K562 (cell line): ENCODE results near the gene ANKS1A. TPM values are rescaled to one million over a fixed set of nuclear protein-coding genes. Genes with fewer than 3 reads are reported as not detected.

Source experiments
- ATAC-seq: fragments of 200-7000 bp; cut with Tn5 transposase; 3 replicates; pipeline ENCODE4 v1.9.1; 2020; ENCODE audit warnings: moderate library complexity
- BruUV-seq: library from RNA; stranded (reverse); fragments of 400-500 nt; replicated peaks from 2 replicates; lab custom pipeline; 2021; lab: Mats Ljungman, UMichigan
- CTCF ChIA-PET: fragments of 300-600 bp; formaldehyde crosslinking; extraction: SDS; loops from one replicate; lab custom pipeline; 2021; ENCODE audit warnings: low intra/inter-chr PET ratio; lab: Yijun Ruan, JAX
- POLR2A ChIA-PET: fragments of 300-600, 350-650 bp; sonication (Branson Sonifier 250); formaldehyde crosslinking; extraction: SDS; loops from one replicate; lab custom pipeline; 2021; ENCODE audit warnings: antibody characterized with exemption, inconsistent platforms; lab: Yijun Ruan, JAX
- DNase-seq, 4 experiments: peaks; one replicate each; pipeline versions ENCODE4 v3.0.0 to v3.0.0-alpha.2; 2011 to 2018; ENCODE audit warnings: low spot score in 3 of 4, mixed read lengths in 3 of 4; ENCODE audit errors: extremely low read depth in 1 of 4
- FAIRE-seq: peaks from 2 replicates; lab custom pipeline; 2011; peaks lifted over from hg19 to GRCh38; lab: Jason Lieb, UNC
- H2AFZ ChIP-seq: 2 replicates; pipeline ENCODE4 v1.6.0; 2011; ENCODE audit warnings: low read depth, low read length, control low read depth, inconsistent platforms
- H3K27ac ChIP-seq: fragments of 200-600 bp; 3 replicates; pipeline ENCODE4 v1.8.0; 2011; ENCODE audit warnings: low read depth, mild to moderate bottlenecking, control low read depth, inconsistent platforms, low read length, moderate library complexity, mixed read lengths; ENCODE audit errors: extremely low read depth
- H3K27me3 ChIP-seq, 2 experiments: fragments of 300-600 bp in 1 of 2; 2 replicates in 1 of 2; 3 replicates in 1 of 2; pipeline versions ENCODE4 v1.6.0 to v1.8.0; 2011; ENCODE audit warnings: inconsistent platforms in 2 of 2, low read length in 2 of 2, mild to moderate bottlenecking in 1 of 2, mixed read lengths in 1 of 2, moderate library complexity in 1 of 2; ENCODE audit not compliant: control insufficient read depth in 2 of 2, insufficient read depth in 2 of 2
- H3K36me3 ChIP-seq: fragments of 300-600 bp; 3 replicates; pipeline ENCODE4 v1.8.0; 2011; ENCODE audit warnings: mild to moderate bottlenecking, low read length, inconsistent platforms; ENCODE audit not compliant: control insufficient read depth, insufficient read depth
- H3K4me1 ChIP-seq, 2 experiments: fragments of 200-600 bp in 1 of 2; replicated peaks in 1 of 2; 2 replicates in 1 of 2; 3 replicates in 1 of 2; pipeline versions ENCODE4 v1.5.1 to v1.8.0; 2011; ENCODE audit warnings: inconsistent platforms in 2 of 2, low read length in 2 of 2, mild to moderate bottlenecking in 1 of 2, mixed read lengths in 1 of 2, moderate library complexity in 1 of 2; ENCODE audit not compliant: control insufficient read depth in 2 of 2, insufficient read depth in 2 of 2
- H3K4me2 ChIP-seq: 2 replicates; pipeline ENCODE4 v1.6.1; 2011; ENCODE audit warnings: low read length, control low read depth, inconsistent platforms, mixed read lengths; ENCODE audit not compliant: insufficient read depth
- H3K4me3 ChIP-seq: fragments of 200-600 bp; sonication (generic), shearing (Covaris generic); 2 replicates; pipeline ENCODE4 v1.5.1; 2016; ENCODE audit warnings: control low read depth, inconsistent platforms
- H3K79me2 ChIP-seq: fragments of 200-600 bp; 3 replicates; pipeline ENCODE4 v1.8.0; 2011; ENCODE audit warnings: low read length, inconsistent platforms; ENCODE audit not compliant: control insufficient read depth, insufficient read depth
- H3K9ac ChIP-seq, 2 experiments: 2 replicates each; pipeline versions ENCODE4 v1.6.0 to v1.6.1; 2011; ENCODE audit warnings: low read depth in 2 of 2, low read length in 2 of 2, control low read depth in 1 of 2, inconsistent platforms in 1 of 2, mild to moderate bottlenecking in 1 of 2, mixed read lengths in 1 of 2; ENCODE audit not compliant: insufficient read depth in 1 of 2
- H3K9me1 ChIP-seq: one replicate; pipeline ENCODE4 v1.6.0; 2011; ENCODE audit warnings: inconsistent platforms, mild to moderate bottlenecking, low read length, moderate library complexity; ENCODE audit not compliant: control insufficient read depth, insufficient read depth
- H3K9me3 ChIP-seq: replicated peaks from 2 replicates; pipeline ENCODE4 v1.5.1; 2011; ENCODE audit warnings: low read depth, low read length, inconsistent platforms; ENCODE audit not compliant: control insufficient read depth, insufficient read depth
- H4K20me1 ChIP-seq: replicated peaks from 2 replicates; pipeline ENCODE4 v1.6.1; 2011; ENCODE audit warnings: low read length, inconsistent platforms, mixed read lengths; ENCODE audit not compliant: control insufficient read depth, insufficient read depth
- CHD2 ChIP-seq: IDR thresholded peaks from 2 replicates; pipeline ENCODE4 v1.6.1; 2011; ENCODE audit warnings: low read depth, low read length
- KLF1 ChIP-seq: fragments of 450-650 bp; IDR thresholded peaks from 2 replicates; pipeline ENCODE4 v1.6.1; 2016; ENCODE audit warnings: missing genetic modification characterization, missing compliant biosample characterization
- KLF10 ChIP-seq: fragments of 250-450 bp; sonication (Bioruptor Pico); IDR thresholded peaks from 2 replicates; pipeline ENCODE4 v1.6.1; 2021; ENCODE audit warnings: matching md5 sums
- KLF6 ChIP-seq: fragments of 250-450 bp; sonication (Bioruptor Pico); IDR thresholded peaks from 2 replicates; pipeline ENCODE4 v1.4.0; 2020; ENCODE audit warnings: mild to moderate bottlenecking, moderate library complexity, borderline replicate concordance
- SMAD4 ChIP-seq: fragments of 250-450 bp; sonication (Bioruptor Pico); conservative IDR thresholded peaks from 2 replicates; pipeline ENCODE4 v1.8.0; 2021; ENCODE audit warnings: inconsistent platforms, mild to moderate bottlenecking, moderate library complexity
- SMARCE1 ChIP-seq: fragments of 450-650 bp; IDR thresholded peaks from 2 replicates; pipeline ENCODE4 v1.7.1; 2016; ENCODE audit warnings: mild to moderate bottlenecking
- TCF7L2 ChIP-seq: fragments of 150-350 bp; IDR thresholded peaks from 2 replicates; pipeline ENCODE4 v1.6.1; 2016; ENCODE audit warnings: low read depth, mild to moderate bottlenecking, low read length, moderate library complexity
- TOE1 ChIP-seq, 2 experiments: fragments of 450-650 bp in 1 of 2; sonication (generic) in 1 of 2; formaldehyde crosslinking in 1 of 2; IDR thresholded peaks; 2 replicates each; pipeline versions ENCODE4 v1.7.1 to v1.8.0; 2016 to 2022; ENCODE audit warnings: borderline replicate concordance in 2 of 2, mild to moderate bottlenecking in 2 of 2, antibody characterized with exemption in 1 of 2, inconsistent platforms in 1 of 2, low read depth in 1 of 2, missing genetic modification reagents in 1 of 2, moderate library complexity in 1 of 2
- ZNF121 ChIP-seq: sonication (generic); formaldehyde crosslinking; conservative IDR thresholded peaks from 2 replicates; pipeline ENCODE4 v1.8.0; 2022; ENCODE audit warnings: missing genetic modification reagents
- ZNF239 ChIP-seq: fragments of 250-450 bp; sonication (Bioruptor Pico); IDR thresholded peaks from 2 replicates; pipeline ENCODE4 v1.4.0; 2020; ENCODE audit warnings: mild to moderate bottlenecking
- ZNF584 ChIP-seq: fragments of 200-800 bp; sonication (Bioruptor generic); IDR thresholded peaks from 2 replicates; pipeline ENCODE4 v1.6.1; 2016; ENCODE audit warnings: low read depth, mild to moderate bottlenecking, missing genetic modification characterization, missing compliant biosample characterization
- ZNF696 ChIP-seq: fragments of 250-450 bp; sonication (Bioruptor Pico); conservative IDR thresholded peaks from 2 replicates; pipeline ENCODE4 v1.4.0; 2020; ENCODE audit warnings: mild to moderate bottlenecking, moderate library complexity
- WGBS: fragments of 100-300 bp; shearing (Covaris generic); methylation state at CpG from one replicate; pipeline ENCODE4 v1.1.6; 2016; ENCODE audit warnings: low coverage, mixed read lengths; ENCODE audit not compliant: insufficient coverage; ENCODE audit errors: missing lambda C conversion rate; 5-methylcytosine and 5-hydroxymethylcytosine counted together
- in situ Hi-C: fragments of 300-500 bp; cut with MboI; formaldehyde crosslinking; loops from 4 replicates; pipeline ENCODE4 v1.15.0; 2018; ENCODE audit warnings: inconsistent platforms, mixed read lengths
- intact Hi-C: fragments of 100-400 bp; cut with micrococcal nuclease; formaldehyde crosslinking; loops from 2 replicates; pipeline ENCODE4 v1.14.2; 2022
- polyA plus RNA-seq, 8 experiments: library from polyadenylated mRNA; depleted of rRNA in 4 of 8; stranded (reverse) in 5 of 8; unstranded in 3 of 8; fragments of >200 nt; fragmentation: Nextera tagmentation in 2 of 8; fragmentation: Illumina TruSeq in 1 of 8; extraction: Ambion mirVana in 2 of 8; extraction: Trizol in 1 of 8; gene quantifications; 2 replicates each; pipeline versions ENCODE4 v1.2.1 to v1.2.3, GENCODE V29; 2011 to 2014; ENCODE audit warnings: inconsistent platforms in 1 of 8, missing spikeins in 1 of 8
- total RNA-seq, 7 experiments: library from RNA; depleted of rRNA in 6 of 7; stranded (reverse); fragments of >200 nt in 6 of 7; fragmentation: Illumina TruSeq in 2 of 7; extraction: Trizol in 2 of 7; gene quantifications; 2 replicates each; pipeline versions ENCODE4 v1.2.1 to v1.2.3, GENCODE V29; 2011 to 2021; ENCODE audit warnings: low replicate concordance in 1 of 7
- TF ChIP-seq, protein P1 (sequence below): fragments of 450-650 bp; conservative IDR thresholded peaks from 2 replicates; pipeline ENCODE4 v1.6.1; 2016; ENCODE audit warnings: missing genetic modification characterization, low read depth, mild to moderate bottlenecking, control low read depth, missing compliant biosample characterization

The ANKS1A gene
- total and polyA plus RNA-seq, 9 of the 15 experiments (the other 6 are each of a cell fraction or from before 2014, with no cell fraction given): 1.1 to 13.8 (median 5.3) TPM

DNA sequence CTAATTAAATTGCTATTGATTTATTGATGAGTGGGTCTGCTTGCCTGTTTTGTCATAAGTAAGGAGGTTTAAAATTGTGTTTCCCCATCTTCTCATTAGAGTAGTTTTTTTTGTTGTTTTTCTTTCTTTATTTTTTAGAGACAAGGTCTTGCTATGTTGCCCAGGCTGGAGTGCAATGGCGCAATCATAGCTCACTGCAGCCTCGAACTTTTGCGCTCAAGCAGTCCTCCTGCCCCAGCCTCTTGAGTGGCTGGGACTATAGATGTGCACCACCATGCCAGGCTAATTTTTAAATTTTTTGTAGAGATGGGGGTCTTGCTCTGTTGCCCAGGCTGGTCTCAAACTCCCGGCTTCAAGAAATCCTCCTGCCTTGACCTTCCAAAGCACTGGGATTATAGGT is 31.0 kb downstream of the ANKS1A start:
- CTCF ChIA-PET: no interaction called here
- no peak for ATAC-seq
- Histone ChIP-seq H3K36me3 (no peaks in the 10 kb centered on the region), H3K4me3 (no peak overlapping the region), H3K9ac (no peak overlapping the region), H3K79me2 (no peaks in the 10 kb centered on the region), H3K9me1 (no peaks in the 10 kb centered on the region), H3K27ac (no peak overlapping the region), H2AFZ (no peak overlapping the region), H3K27me3 (no peaks in the 10 kb centered on the region), H4K20me1 (peaks cover 4% of the 10 kb centered on the region; the same call in 1 of the 2 replicates), H3K9me3 (no peaks in the 10 kb centered on the region), H3K4me2 (no peak overlapping the region), H3K4me1 (no peaks in the 10 kb centered on the region)
- in situ Hi-C loops: no loop called here
- TF ChIP-seq ZNF121 (CRISPR knock-in tag) (peak; percentile 54), KLF1 (tag) (no peak)
- FAIRE-seq: no peak
- POLR2A ChIA-PET: interaction anchor here (0.7 to 0.8 kb wide), 2 partner anchors 33 to 64 kb away, joined by 3 read pairs; no protein-coding TSS in a partner anchor
- WGBS: 90% methylated on average over 4 of the region's 4 CpGs
- no TSS peak for BruUV-seq
- no peak for DNase-seq
- intact Hi-C loops: no loop called here

DNA sequence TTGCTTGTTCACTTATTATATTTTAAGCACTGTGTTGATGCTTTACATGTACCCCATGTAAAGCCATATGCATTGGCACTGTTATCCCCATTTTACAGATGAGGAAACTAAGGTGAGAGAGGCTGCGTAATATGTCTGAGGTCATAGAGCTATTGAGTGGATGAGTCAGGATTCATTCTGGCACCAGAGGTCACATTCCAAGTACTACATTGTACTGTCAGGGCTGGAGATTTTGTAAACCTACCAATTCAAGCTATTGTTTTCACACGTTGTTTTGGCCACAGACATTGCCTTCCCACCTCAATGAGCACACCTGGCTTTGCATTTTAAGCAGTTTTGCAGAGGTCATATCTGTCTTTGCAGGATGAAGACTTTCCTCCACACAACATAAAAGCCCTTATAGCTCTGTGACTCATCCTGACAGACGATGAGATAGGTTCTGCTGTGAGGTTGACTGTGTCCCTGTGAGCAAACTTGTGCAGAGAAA is 33.2 kb downstream of the ANKS1A start:
- WGBS: 22% methylated on average over 3 of the region's 3 CpGs
- no peaks in the 10 kb centered on the region for H3K4me1 ChIP-seq
- H3K4me2 ChIP-seq: no peak overlapping the region
- DNase-seq (peak in 1 of 4 experiments; percentile 20), FAIRE-seq (no peak), ATAC-seq (peak; percentile 62)
- no peaks in the 10 kb centered on the region for H3K9me1 ChIP-seq
- H3K9me3 ChIP-seq: no peaks in the 10 kb centered on the region
- H3K36me3 ChIP-seq: no peaks in the 10 kb centered on the region
- POLR2A ChIA-PET: interaction anchor here (1.1 kb wide), 1 partner anchor 131 kb away, joined by 3 read pairs; the partner anchor contains the start of gene BLTP3A
- H3K79me2 ChIP-seq: no peaks in the 10 kb centered on the region
- intact Hi-C loops: no loop called here
- no peak overlapping the region for H3K27ac ChIP-seq
- H4K20me1 ChIP-seq: peaks cover 4% of the 10 kb centered on the region; the same call in 1 of the 2 replicates
- H2AFZ ChIP-seq: no peak overlapping the region
- H3K4me3 ChIP-seq: no peak overlapping the region
- H3K9ac ChIP-seq: no peak overlapping the region
- CTCF ChIA-PET: no interaction called here
- no TSS peak for BruUV-seq
- no peaks in the 10 kb centered on the region for H3K27me3 ChIP-seq
- in situ Hi-C loops: no loop called here
- TF ChIP-seq KLF6 (CRISPR knock-in tag) (no peak), ZNF239 (CRISPR knock-in tag) (no peak), SMAD4 (no peak), TCF7L2 (no peak), ZNF584 (CRISPR knock-in tag) (no peak), KLF10 (CRISPR knock-in tag) (no peak), SMARCE1 (0 out of 2 replicates have a peak, but pooled peaks have one; percentile 18), ZNF696 (no peak), TOE1 (IDR thresholded peaks at IDR 0.05; ENCODE audit: borderline replicate concordance) (no peak), TOE1 (CRISPR knock-in tag; IDR thresholded peaks at IDR 0.05; ENCODE audit: borderline replicate concordance, low read depth) (no peak), CHD2 (no peak)
- TF ChIP-seq, protein P1, sequence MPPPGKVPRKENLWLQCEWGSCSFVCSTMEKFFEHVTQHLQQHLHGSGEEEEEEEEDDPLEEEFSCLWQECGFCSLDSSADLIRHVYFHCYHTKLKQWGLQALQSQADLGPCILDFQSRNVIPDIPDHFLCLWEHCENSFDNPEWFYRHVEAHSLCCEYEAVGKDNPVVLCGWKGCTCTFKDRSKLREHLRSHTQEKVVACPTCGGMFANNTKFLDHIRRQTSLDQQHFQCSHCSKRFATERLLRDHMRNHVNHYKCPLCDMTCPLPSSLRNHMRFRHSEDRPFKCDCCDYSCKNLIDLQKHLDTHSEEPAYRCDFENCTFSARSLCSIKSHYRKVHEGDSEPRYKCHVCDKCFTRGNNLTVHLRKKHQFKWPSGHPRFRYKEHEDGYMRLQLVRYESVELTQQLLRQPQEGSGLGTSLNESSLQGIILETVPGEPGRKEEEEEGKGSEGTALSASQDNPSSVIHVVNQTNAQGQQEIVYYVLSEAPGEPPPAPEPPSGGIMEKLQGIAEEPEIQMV: no peak
